HG02623 (cell line): ENCODE data around the gene SIMC1.
"Not testable (repeated sequence)": the region's sequence is repeated elsewhere in the genome, so short reads cannot be mapped to it uniquely, and the experiment has no call there.

Experiments
- ATAC-seq: cut with Tn5 transposase; IDR thresholded peaks from one replicate; pipeline ENCODE4 v1.9.1; 2021; ENCODE audit warnings: moderate library complexity; ENCODE audit not compliant: unreplicated experiment

Gene SIMC1

DNA sequence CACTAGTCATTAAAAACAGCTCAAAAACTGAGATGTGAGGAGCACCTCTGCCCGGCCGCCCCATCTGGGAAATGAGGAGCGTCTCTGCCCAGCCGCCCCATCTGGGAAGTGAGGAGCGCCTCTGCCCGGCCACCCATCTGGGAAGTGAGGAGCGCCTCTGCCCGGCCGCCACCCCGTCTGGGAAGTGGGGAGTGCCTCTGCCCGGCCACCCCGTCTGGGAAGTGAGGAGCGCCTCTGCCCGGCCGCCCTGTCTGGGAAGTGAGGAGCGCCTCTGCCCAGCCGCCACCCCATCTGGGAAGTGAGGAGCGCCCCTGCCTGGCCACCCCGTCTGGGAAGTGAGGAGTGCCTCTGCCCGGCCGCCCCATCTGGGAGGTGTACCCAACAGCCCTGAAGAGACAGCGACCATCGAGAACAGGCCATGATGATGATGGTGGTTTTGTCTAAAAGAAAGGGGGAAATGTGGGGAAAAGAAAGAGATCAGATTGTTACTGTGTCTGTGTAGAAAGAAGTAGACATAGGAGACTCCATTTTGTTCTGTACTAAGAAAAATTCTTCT lies 23.7 kb upstream of the SIMC1 start:
- ATAC-seq: not testable (repeated sequence)

DNA sequence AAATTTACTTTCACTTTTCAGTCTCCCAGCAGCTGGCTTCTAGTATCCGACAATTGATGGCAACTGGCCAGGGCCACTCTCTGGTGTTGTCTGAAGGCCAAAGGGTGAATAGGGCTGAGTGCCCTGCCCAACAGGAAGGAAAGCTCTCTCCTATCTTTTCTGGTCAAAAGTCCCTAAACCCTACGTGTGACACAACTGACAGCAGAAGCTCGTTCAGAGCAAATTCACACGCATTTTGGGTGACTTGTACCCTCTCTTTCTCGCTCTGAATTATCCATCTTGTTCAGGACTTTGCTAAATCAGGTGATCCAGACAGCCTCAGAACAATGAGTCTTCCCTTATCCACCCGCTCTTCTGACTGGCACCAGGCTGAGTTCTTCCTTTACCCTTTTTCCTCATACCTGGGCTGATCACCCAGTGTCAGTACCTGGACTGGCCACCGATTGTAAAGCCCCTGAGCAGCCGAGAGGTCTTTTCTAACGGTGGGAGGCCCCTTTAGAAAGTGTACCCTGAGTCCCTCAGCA lies 21.8 kb upstream of the SIMC1 start:
- ATAC-seq: not testable (repeated sequence)

GRCh38 chr5:176217188-176217729 lies 21.0 kb upstream of the SIMC1 start:
- ATAC-seq: not testable (repeated sequence)

- ATAC-seq: not testable (repeated sequence)
These were observed 20.5 kb upstream of the SIMC1 start for GRCh38 chr5:176217764-176218163.

GRCh38 chr5:176222006-176222405 lies 16.2 kb upstream of the SIMC1 start:
- not testable (repeated sequence) for ATAC-seq

DNA sequence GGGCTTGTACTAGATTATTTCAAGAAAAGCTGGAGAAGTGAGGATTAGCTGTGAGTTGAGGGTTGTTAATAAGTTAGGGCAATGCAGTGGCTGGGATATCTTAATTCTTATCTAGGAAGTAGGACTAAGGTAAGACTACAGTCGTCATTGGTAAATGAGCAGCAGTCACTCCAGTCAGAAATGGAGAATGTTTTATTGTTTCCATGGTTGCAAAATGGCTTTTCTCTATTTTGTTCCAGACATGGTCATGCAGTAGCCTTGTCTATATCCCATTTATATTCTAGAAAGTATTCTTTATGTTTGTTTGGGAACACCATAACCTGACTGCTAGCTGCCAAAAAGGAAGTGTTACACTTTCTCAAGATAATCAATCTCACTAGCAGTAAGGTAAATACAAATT lies 9.9 kb upstream of the SIMC1 start:
- ATAC-seq: not testable (repeated sequence)

- ATAC-seq: not testable (repeated sequence)
These were observed 5.0 kb upstream of the SIMC1 start for GRCh38 chr5:176233253-176233652.

DNA sequence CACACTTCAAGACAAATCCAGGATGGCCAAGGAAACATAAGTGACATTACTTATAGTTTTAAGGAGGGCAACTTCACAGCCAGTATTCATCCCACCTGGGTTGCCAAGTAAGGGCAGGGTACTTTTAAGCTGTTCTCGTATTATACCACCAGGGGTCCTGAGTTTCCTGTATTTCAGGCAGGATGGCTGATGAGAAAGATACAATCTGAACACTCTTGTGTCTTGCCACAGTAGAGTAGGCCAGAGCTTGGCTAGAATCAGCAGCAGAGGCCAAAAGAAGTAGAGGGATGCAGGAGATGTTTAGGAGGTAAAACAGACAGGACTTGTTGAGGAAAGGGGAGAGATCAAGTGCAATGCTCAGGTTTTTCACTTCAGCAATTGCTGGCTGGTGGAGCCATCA lies 3.1 kb upstream of the SIMC1 start:
- ATAC-seq: not testable (repeated sequence)

- ATAC-seq: peak; percentile 40
These were observed 540 bp downstream of the SIMC1 start for GRCh38 chr5:176238645-176239283.

DNA sequence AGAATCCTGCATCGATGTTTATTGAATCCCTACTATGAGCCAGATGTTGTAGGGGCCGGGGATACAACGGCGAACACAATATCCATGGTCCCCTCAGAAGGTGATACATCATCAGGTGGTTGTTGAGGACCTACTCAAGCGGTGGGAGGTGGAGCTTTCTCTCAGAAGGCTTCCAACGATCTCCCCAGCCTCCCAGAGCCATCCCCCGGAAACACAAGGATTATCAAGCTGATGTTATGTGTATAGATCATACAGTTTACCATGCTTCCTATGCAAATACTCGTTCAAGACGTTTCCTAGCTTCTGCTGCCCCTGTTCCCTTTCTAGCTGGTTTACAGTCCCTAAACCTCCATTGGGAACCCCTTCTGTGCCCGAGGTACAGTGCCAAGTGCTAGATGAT lies 1.1 kb downstream of the SIMC1 start:
- not testable (repeated sequence) for ATAC-seq

GRCh38 chr5:176244318-176244717 lies 6.1 kb downstream of the SIMC1 start:
- ATAC-seq: not testable (repeated sequence)

DNA sequence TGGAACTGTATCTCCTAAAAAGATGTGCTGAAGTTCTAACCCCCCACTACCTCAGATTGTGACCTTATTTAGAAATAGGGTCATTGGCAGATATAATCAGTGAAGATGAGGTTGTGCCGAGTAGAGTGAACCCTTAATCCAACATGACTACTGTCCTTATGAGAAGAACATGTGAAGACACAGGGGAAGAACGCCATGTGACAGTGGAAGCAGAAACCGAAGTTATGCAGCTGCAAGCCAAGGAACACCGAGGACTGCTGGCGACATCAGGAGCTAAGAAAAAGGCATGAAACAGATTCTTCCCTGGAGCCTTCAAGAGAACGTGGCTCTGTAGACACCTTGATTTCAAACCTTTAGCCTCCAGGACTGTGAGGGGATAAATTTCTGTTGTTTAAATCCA lies 6.8 kb downstream of the SIMC1 start:
- not testable (repeated sequence) for ATAC-seq

DNA sequence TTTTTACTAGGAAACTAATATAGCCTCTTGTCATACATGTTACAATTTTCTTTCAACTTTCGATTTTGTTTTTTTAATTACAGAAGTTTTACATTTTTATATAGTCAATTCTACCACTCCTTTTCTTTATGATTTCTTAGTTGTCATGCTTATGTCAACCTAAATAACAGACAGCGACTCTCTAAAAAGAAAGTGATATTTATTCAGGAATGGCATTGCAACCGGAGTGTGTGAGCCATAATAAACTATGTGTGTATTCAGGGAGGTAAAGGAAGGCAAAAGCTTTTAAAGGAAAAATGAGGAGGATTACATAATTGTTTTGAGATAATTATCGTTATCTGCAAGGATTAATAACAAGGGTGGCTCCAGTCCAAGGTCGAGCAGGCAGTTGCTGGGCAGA lies 7.3 kb downstream of the SIMC1 start:
- ATAC-seq: not testable (repeated sequence)

DNA sequence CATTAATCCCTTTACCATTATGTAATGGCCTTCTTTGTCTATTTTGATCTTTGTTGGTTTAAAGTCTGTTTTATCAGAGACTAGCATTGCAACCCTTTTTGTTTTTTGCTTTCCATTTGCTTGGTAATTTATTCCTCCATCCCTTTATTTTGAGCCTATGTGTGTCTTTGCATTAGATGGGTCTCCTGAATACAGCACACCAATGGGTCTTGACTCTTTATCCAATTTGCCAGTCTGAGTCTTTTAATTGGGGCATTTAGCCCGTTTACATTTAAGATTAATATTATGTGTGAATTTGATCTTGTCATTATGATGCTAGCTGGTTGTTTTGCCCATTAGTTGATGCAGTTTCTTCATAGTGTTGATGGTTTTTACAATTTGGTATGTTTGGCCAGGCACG lies 12.5 kb downstream of the SIMC1 start:
- ATAC-seq: not testable (repeated sequence)

DNA sequence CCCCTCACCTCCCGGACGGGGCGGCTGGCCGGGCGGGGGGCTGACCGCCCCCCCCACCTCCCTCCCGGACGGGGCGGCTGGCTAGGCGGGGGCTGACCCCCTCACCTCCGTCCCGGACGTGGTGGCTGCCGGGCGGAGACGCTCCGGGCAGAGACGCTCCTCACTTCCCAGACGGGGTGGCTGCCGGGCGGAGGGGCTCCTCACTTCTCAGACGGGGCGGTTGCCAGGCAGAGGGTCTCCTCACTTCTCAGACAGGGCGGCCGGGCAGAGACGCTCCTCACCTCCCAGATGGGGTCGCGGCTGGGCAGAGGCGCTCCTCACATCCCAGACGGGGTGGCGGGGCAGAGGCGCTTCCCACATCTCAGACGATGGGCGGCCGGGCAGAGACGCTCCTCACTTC lies 13.9 kb downstream of the SIMC1 start:
- not testable (repeated sequence) for ATAC-seq

- not testable (repeated sequence) for ATAC-seq
These were observed 15.3 kb downstream of the SIMC1 start for GRCh38 chr5:176253370-176254065.

- not testable (repeated sequence) for ATAC-seq
These were observed 15.8 kb downstream of the SIMC1 start for GRCh38 chr5:176254066-176254393.

DNA sequence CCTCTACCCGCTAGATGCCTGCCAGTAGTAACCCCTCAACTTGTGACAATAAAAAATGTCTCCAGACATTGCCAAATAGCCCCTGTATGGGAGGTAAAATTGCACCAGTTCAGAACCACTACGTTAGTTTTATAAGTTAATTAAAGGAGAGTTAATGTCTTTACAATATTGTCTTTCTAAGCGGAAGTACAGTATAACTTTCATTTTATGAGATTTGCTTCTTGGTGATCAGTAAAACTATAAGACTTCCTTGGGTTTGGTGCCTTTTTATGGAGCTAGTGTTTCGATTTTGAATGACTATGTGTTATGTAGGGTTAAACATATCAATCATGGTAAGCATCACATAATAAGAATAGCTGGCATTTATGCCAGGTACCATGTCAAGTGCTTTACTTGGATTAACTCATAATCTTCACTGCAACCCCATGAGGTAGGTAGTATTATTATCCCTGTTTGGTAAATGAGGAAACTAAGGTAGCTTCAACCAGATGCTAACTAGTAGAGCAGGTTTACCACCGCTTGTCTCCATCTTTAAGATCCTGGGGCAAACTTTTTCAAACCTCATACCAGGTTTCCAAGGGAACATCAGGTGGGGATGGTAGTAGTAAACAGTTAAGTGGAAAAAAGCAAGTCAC lies 19.8 kb downstream of the SIMC1 start:
- not testable (repeated sequence) for ATAC-seq

DNA sequence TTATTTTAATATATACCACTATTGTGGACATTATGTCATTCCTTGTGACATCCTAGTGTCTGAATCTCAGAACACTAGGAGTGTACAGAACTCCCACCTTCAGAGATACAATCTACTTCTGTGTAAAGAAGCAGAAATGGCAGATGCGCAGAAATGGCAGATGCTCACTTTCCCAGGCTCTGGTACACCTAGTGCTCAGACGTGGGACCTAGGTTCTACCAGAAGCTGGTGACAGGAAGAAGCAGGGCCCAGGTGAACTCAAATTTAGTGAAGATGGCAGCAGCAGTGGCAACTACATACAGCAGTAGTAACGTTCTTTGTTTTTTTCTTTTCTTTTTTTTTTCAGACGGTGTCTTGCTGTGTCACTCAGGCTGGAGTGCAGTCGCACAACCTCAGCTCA lies 22.5 kb downstream of the SIMC1 start:
- not testable (repeated sequence) for ATAC-seq

- ATAC-seq: not testable (repeated sequence)
These were observed 28.2 kb downstream of the SIMC1 start for GRCh38 chr5:176266448-176266847.

GRCh38 chr5:176289018-176289417 lies 50.8 kb downstream of the SIMC1 start:
- not testable (repeated sequence) for ATAC-seq
